GM11168 (cell line): ENCODE measurements around the gene RTKN2.

Source experiments
- in situ Hi-C: fragments of 300-500 bp; cut with MboI; formaldehyde crosslinking; loops from one replicate; pipeline ENCODE4 v1.12.0; 2022; ENCODE audit warnings: low sequenced_read_pairs; ENCODE audit not compliant: unreplicated experiment

The RTKN2 gene

DNA sequence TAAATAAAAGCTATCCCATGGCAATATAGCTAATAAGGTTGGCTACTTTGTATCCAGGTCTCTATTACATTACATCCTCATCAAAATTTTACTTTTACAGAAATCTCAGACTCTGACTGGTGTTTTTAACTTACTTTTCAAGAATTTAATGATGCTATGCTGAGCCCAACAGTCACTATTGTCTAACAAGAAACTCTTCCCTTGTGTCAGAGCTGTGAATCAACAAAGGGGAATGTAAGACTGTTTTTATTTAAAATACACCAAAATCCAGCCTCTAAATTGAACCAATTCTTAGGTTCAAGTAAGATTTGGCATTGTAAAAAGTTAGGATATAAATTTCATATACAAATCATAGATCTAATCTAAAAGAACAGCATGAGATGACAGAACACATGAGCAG, 7.0 kb downstream of the RTKN2 start:
- in situ Hi-C loops, result no loop called here

DNA sequence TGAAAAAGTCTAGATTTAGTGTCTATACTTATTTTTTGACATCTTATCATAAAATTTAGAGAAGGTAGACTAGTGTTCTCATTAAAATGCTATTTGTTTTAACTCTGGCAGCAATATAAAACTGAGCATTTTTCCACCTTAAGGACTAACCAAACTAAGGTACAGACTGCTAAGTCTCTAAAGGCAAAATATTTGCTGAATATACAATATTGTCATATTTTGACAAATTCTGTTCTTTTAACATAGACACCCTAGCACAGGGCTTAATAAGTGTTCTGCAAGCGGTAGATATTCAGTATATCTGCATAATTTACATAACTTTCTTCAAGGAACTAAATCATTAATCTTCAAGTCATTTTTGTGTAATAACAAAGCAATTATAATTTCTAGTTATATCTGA, 8.6 kb downstream of the RTKN2 start:
- in situ Hi-C loops, result loop anchor here (10.0 kb wide), 1 partner anchor 365 kb away; no protein-coding TSS in a partner anchor

DNA sequence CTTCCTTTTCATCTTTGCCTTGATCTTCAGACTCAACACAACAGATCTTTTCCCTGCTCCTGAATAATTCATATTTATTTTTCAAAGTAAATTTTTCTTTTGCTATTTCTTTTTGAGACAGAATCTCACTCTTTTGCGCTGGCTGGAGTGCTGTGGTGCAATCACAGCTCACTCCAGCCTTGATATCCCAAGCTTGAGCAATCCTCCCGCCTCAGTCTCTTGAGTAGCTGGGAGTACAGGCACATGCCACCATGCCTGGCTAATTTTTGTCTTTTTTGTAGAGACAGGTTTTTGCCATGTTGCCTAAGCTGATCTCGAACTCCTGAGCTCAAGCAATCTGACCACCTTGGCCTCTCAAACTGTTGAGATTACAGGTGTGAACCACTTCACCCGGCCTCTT, 9.2 kb downstream of the RTKN2 start:
- in situ Hi-C loops, result loop anchor here (10.0 kb wide), 1 partner anchor 365 kb away; no protein-coding TSS in a partner anchor

DNA sequence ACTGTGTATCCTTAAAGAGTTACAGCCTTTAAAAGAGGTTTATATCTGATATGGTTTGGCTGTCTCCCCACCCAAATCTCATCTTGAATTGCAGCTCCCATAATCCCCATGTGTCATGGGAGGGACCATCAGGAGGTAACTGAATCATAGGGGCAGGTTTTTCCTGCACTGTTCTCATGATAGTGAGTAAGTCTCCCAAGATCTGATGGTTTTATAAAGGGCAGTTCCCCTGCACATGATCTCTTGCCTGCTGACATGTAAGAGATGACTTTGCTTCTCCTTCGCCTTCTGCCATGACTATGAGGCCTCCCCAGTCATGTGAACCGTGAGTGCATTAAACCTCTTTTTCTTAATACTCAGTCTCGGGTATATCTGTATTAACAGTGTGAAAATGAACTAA, 9.7 kb downstream of the RTKN2 start:
- in situ Hi-C loops, result loop anchor here (10.0 kb wide), 1 partner anchor 364 kb away; no protein-coding TSS in a partner anchor

DNA sequence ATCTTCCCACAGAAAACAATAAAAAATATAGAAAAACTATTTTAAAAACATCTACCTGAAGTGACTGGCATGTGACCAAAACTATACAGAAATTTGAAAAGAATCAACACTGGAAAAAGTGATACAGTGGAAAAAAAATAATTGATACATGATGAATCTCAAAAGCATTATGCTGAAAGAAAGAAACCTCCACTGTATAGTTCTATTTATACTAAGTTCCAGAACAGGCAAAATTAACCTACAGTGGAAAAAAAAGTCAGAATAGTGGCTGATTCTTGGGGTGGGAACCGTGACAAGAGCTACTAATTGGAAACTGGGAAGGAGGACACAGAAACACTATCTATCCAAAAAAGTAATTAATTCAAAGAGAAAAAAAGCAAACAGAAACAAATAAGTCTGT, 14.9 kb downstream of the RTKN2 start:
- in situ Hi-C loops, result loop anchor here (10.0 kb wide), 1 partner anchor 359 kb away; no protein-coding TSS in a partner anchor

DNA sequence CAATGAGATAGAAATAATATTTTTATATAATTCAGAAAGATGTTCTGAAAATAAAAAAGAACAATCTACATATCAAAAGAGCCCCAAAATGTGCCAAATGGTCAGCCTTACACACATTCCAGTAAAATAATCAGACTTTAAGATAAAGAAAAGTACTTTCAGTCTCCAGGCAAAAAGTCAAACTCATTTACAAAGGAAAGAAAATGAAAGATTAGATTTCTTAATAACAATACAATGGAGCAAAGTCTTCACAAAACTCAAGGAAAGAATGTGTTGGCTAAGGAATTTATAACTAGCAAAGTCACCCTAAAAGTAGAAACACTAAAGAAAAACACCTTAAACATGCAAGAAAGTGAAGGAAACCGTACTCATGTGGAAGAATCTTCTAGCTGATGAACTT, 16.6 kb downstream of the RTKN2 start:
- in situ Hi-C loops, result loop anchor here (10.0 kb wide), 1 partner anchor 357 kb away; no protein-coding TSS in a partner anchor

DNA sequence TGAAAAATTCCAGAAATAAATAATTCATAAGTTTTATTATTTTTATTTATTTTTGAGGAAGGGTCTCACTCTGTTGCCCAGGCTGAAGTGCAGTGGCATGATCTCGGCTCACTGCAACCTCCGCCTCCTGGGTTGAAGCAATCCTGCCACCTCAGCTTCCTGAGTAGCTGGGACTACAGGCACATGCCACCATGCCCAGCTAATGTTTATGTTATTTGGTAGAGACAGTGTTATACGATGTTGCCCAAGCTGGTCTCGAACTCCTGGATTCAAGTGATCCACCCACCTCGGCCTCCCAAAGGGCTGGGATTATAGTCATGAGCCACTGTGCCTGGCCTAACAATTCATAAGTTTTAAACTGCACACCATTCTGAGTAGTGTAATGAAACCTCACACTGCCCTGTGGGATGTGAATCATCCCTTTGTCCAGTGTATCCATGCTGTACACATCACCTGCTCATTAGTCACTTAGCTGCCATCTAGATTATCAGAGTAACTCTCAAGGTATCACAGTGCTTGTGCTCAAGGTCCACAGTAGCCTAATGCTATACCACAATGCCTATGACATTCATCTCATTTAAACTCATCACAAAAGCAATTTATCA, 17.9 kb downstream of the RTKN2 start:
- in situ Hi-C loops, result loop anchor here (10.0 kb wide), 1 partner anchor 356 kb away; no protein-coding TSS in a partner anchor

DNA sequence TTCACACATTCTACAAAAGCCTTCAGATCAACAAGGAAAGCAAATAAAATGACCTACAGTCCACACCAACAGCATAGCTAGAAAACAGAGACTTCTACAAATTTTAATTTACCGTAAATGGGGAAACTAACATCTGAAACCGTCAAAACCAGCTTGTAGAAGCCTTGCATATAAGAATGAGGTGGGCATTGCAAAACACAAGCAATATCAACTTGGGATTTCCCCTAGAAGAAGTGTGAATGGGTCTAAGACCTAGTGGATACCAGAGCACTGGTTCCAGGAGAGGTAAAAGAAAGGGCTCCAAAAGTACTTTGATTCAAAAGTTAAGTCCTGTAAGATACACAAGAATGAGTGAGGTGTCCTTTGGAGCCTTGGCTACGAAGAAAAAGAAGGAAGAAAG, 18.7 kb downstream of the RTKN2 start:
- in situ Hi-C loops, result loop anchor here (10.0 to 25.0 kb wide), 2 partner anchors 355 to 488 kb away; no protein-coding TSS in a partner anchor

DNA sequence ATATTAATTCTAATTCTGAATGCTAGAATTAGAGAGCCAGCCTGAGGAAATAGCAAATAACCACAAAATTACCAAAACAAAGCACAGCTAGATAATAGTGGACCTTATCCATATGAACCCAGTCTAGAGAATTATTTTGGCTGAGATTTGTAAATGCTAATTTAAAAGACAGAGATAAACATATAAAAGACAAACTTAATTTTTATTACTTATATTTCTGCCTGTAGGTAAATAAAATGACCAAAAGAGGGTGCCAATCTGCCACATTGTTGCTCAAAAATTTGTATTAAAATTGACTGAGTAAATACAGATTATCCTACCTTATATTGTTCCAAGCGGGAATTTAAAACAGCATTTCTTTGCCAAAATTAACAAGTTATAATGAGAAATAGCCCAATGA, 20.2 kb downstream of the RTKN2 start:
- in situ Hi-C loops, result loop anchor here (25.0 kb wide), 1 partner anchor 486 kb away; no protein-coding TSS in a partner anchor

DNA sequence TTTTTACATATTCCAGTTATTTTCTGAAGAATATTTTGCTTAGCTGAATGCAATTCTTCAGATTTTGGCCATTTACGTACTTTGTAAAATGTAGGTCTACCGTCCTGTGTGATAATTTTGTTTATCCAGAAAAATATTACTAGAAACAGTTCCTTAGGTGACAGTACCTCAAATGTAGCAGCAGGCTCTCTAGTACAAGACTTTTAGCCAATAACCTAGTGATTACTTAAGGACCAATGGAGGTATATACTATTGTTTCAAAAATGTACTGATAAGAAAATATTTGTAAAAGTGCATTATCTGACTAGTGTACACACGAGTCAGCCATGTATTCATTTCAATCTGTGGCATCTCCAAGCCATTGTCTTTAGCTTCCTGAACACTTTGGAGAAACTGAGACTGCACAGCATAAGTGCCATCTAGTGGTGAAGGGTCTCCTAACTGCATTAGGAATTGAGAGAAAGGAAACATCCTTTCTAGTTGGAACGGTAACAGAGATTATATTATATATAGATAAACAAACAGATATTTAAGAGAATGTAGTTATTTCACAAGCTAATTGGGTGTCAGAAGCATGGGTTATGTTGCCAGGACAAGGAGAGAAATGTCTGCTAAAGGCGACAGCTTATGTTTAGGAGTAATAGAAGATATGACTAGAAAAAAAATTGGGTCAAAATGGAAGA, 23.7 kb downstream of the RTKN2 start:
- in situ Hi-C loops, result loop anchor here (5.0 to 25.0 kb wide), 2 partner anchors 193 to 483 kb away; no protein-coding TSS in a partner anchor

DNA sequence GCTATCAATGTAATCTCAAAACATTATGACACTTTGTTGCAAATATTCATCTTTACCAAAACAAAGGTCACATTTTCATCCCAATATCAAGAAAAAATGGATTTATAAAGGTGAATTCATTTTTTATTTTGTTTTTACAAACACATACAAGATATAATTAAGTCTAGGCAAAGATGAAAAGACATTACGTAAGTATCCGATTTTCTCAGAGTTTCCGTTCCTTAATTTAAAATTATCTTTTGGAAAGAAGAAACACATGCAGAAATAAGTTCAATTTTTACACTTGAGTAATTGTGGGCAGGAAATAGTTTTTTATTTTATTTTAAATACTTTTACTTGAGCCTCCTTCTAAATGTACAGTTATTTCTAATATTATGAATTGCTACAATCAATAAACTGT, 24.6 kb downstream of the RTKN2 start:
- in situ Hi-C loops, result loop anchor here (5.0 to 25.0 kb wide), 2 partner anchors 192 to 482 kb away; no protein-coding TSS in a partner anchor

DNA sequence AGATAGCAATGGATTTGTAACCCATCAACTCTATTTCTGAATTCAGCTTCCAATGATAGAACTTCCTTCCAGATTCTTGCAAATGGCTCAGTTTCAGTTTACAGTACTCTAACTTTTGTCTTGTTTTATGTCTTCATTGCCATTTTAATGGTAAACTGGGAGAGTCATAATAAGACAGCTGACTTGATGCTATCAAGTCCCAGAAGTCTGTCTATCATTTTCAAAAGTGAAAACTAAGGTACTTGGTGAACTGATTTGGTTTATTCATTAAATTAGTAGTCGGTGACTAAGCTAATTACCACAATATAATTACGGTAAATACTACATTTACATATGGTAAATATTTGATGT, 25.0 kb downstream of the RTKN2 start:
- in situ Hi-C loops, result loop anchor here (5.0 to 25.0 kb wide), 2 partner anchors 191 to 481 kb away; no protein-coding TSS in a partner anchor

DNA sequence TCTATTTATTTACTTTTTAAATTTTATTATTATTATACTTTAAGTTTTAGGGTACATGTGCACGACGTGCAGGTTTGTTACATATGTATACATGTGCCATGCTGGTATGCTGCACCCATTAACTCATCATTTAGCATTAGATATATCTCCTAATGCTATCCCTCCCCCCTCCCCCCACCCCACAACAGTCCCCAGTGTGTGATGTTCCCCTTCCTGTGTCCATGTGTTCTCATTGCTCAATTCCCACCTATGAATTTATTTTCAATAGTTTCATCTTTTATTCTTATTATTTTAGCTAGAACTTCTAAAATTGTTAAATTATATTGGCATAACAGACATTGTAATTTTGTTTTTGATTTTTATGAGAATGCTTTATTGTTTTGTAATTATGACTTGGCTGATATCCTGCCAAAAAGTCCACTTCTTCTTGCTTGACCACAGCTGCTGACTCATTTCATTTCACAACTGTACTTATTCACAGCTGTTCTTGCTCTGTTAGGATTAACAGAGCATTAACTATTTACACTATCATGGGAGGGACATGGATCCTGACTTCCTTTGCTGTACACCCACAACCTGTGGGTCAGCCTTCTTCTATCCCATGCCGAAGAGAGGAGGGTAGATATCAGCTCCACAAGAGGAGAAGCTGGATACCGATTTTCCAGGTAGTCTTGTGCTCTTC, 25.5 kb downstream of the RTKN2 start:
- in situ Hi-C loops, result loop anchor here (5.0 to 25.0 kb wide), 2 partner anchors 191 to 481 kb away; no protein-coding TSS in a partner anchor

DNA sequence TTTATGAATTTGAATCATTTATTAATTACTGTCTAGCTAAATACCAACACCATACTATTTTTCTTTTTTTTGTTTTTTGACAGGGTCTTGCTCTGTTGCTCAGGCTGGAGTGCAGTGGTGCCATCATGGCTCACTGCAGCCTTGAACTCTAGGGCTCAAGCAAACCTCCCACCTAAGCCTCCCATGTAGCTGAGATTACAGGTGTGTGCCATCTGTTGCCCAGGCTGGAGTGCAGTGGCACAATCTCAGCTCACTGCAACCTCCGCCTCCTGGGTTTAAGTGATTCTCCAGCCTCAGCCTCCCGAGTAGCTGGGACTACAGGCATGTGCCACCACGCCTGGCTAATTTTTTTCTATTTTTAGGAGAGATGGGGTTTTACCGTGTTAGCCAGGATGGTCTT, 27.1 kb downstream of the RTKN2 start:
- in situ Hi-C loops, result loop anchor here (5.0 to 25.0 kb wide), 2 partner anchors 189 to 479 kb away; no protein-coding TSS in a partner anchor

DNA sequence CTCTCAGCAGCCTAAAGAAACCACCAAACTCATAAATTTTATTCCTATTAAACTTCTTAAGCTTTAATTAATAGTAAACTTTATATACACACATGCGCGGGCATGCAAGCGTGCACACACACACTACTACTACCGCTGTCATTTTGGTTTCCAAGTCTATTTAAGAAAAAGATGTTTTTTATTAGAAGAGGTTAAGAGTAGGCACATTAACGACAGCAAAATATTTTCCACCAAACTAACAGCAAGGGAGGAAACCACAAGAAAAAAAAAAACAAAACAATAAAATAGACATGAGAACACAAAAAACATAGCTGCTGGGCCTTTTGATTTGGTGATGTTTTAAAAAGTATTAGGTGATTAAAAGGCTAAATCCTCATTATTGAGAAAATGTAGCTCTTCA, 28.6 kb downstream of the RTKN2 start:
- in situ Hi-C loops, result loop anchor here (5.0 to 25.0 kb wide), 2 partner anchors 188 to 478 kb away; no protein-coding TSS in a partner anchor

DNA sequence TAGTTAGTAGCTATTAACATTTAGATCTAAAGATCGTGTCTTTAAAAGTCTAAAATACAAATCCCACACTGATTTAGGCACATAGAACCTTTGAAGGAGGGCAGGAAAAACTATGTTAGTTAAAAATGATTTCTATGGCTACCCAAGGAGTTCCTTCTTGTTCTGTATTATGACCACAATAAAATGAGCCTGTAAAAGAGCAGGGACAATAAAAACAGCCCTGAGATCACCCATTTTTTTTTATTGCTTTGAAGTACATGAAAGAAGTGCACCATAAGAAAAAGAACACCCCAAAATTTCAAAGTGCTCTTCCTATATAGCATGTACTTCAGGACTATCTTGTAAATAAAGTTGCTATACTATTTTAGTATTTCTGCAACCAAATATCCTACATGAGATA, 29.8 kb downstream of the RTKN2 start:
- in situ Hi-C loops, result loop anchor here (25.0 kb wide), 1 partner anchor 477 kb away; no protein-coding TSS in a partner anchor

DNA sequence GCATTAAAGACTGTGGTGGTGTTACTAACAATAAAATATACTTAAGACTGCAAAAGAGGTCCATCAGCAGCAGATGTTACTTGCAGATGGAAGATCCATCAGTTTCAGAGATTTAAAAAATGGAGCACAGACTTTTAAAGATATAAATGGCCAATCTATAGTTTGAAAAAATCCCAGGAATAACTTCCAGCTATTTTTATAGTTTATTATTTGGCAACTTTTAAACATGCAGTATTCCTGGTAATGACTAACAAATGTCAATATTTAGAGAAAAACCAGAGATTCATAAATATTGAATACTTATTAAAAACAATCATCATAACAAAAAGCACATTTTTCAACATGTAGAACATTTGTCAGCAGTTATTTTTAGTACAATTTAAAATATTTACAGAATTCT, 30.7 kb downstream of the RTKN2 start:
- in situ Hi-C loops, result loop anchor here (25.0 kb wide), 1 partner anchor 476 kb away; no protein-coding TSS in a partner anchor

DNA sequence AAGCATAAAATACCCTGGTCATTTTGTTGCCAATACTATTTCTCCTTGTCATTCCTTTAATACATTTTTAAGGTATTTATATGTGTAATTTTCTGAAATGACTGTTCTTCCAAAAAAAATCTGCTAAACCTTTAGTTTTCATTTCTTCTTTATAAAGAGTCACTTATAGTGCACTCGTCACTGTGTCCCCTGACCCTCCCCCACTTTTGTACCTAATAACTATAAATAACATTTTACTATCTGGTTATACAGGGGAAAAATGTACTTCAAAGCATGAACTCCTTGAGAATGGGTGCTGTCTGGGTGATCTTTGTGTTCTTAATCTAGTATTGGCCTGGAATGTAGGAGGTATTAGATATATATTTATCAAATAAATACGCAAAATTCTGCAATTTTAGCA, 31.1 kb downstream of the RTKN2 start:
- in situ Hi-C loops, result loop anchor here (25.0 kb wide), 1 partner anchor 475 kb away; no protein-coding TSS in a partner anchor

DNA sequence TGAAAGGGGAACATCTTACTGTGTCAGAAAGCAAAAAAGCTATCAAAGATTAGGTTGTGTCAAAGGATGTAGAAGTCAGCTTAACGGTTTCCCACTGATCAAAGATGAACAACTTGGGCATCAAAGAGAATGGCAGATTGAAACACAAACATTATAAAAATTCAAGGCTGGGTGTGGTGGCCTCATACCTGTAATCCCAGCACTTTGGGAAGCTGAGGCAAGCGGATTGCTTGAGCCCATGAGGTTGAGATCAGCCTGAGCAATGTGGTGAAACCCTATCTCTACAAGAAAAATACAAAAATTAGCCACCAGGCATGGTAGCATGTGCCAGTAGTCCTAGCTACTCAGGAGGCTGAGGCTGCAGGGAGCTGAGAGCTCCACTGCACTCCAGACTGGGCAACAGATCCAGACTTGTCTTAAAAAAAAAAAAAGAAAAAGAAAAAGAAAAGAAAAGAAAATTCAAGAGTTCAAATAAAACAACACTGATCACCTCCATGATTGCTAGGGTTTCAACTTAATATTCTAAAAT, 34.5 kb downstream of the RTKN2 start:
- in situ Hi-C loops, result loop anchor here (25.0 kb wide), 1 partner anchor 472 kb away; no protein-coding TSS in a partner anchor
